Activated naive CD4-positive, alpha-beta T cell treated with anti-CD3 and anti-CD28 coated beads, Interleukin-2, amount 50 U/mL, for 72 hours (primary cell): Measurements from ENCODE around the gene FAM237B. TPM values are rescaled to one million over a fixed set of nuclear protein-coding genes. Genes with fewer than 3 reads are reported as not detected.

Experiments used
- ATAC-seq, 2 donors: fragments of 150-1000 bp; cut with Tn5 transposase; 2 replicates each; pipeline ENCODE4 v1.10.0; 2021; ENCODE audit warnings: mild to moderate bottlenecking in 2 of 2, moderate library complexity in 2 of 2
- DNase-seq, 2 donors: peaks; one replicate each; pipeline ENCODE4 v3.0.0; 2021 to 2022; ENCODE audit warnings: low spot score in 2 of 2
- H3K27ac Mint-ChIP-seq, 2 donors: one replicate each; pipeline ENCODE4 v1.8.0; 2022; ENCODE audit warnings: mild to moderate bottlenecking in 2 of 2, mixed read lengths in 2 of 2
- H3K36me3 Mint-ChIP-seq, 2 donors: one replicate each; pipeline ENCODE4 v1.8.0; 2022; ENCODE audit warnings: mixed read lengths in 2 of 2
- H3K9me3 Mint-ChIP-seq, 2 donors: one replicate each; pipeline ENCODE4 v1.8.0; 2022; ENCODE audit warnings: mixed read lengths in 2 of 2
- total RNA-seq, 2 donors: library from RNA; stranded (reverse); gene quantifications; one replicate each; pipeline ENCODE4 v1.2.3, GENCODE V29; 2022

The FAM237B gene
- total RNA-seq, 2 donors from 2014 or later = not detected

GRCh38 chr7:90312745-90313144, 8.4 kb downstream of the FAM237B start:
- Mint-ChIP-seq H3K27ac (no peak overlapping the region), H3K9me3 (no peaks in the 10 kb centered on the region), H3K36me3 (no peaks in the 10 kb centered on the region)
- DNase-seq (no peak), ATAC-seq (no peak)

- DNase-seq = no peak
- Mint-ChIP-seq H3K27ac (no peak overlapping the region), H3K9me3 (no peaks in the 10 kb centered on the region), H3K36me3 (no peaks in the 10 kb centered on the region)
- no peak for ATAC-seq
Observed at GRCh38 chr7:90311175-90311574, 9.9 kb downstream of the FAM237B start.

GRCh38 chr7:90309872-90310271, 11.2 kb downstream of the FAM237B start:
- Mint-ChIP-seq H3K27ac (no peak overlapping the region), H3K9me3 (no peaks in the 10 kb centered on the region), H3K36me3 (no peaks in the 10 kb centered on the region)
- DNase-seq = no peak
- ATAC-seq = no peak

GRCh38 chr7:90303241-90303640, 17.9 kb downstream of the FAM237B start:
- no peaks in the 10 kb centered on the region for H3K36me3 Mint-ChIP-seq
- no peak for DNase-seq
- H3K9me3 Mint-ChIP-seq = no peaks in the 10 kb centered on the region
- no peak for ATAC-seq
- H3K27ac Mint-ChIP-seq = no peak overlapping the region

GRCh38 chr7:90298145-90299038, 22.7 kb downstream of the FAM237B start:
- Mint-ChIP-seq H3K9me3 (peaks cover 0 to 3% of the 10 kb centered on the region in 2 donors), H3K36me3 (peaks cover 3 to 4% of the 10 kb centered on the region in 2 donors), H3K27ac (no peak overlapping the region)
- DNase-seq (no peak), ATAC-seq (peak; percentile 59 to 77)

GRCh38 chr7:90290244-90291113, 30.6 kb downstream of the FAM237B start:
- H3K9me3 Mint-ChIP-seq = peaks cover 0 to 4% of the 10 kb centered on the region in 2 donors
- no peak overlapping the region for H3K27ac Mint-ChIP-seq
- DNase-seq (no peak), ATAC-seq (no peak)
- peaks cover 7 to 11% of the 10 kb centered on the region in 2 donors for H3K36me3 Mint-ChIP-seq

- ATAC-seq = no peak
- Mint-ChIP-seq H3K36me3 (peaks cover under 1 to 6% of the 10 kb centered on the region in 2 donors), H3K27ac (no peak overlapping the region), H3K9me3 (no peaks in the 10 kb centered on the region)
- DNase-seq = no peak
Observed at GRCh38 chr7:90288154-90288553, 33.0 kb downstream of the FAM237B start.

- no peak for ATAC-seq
- Mint-ChIP-seq H3K27ac (no peak overlapping the region), H3K36me3 (no peaks in the 10 kb centered on the region)
Observed at GRCh38 chr7:90276033-90276728, 44.9 kb downstream of the FAM237B start.

GRCh38 chr7:90274161-90274560, 46.9 kb downstream of the FAM237B start:
- ATAC-seq (no peak), DNase-seq (no peak)
- H3K36me3 Mint-ChIP-seq = no peaks in the 10 kb centered on the region
- H3K27ac Mint-ChIP-seq = no peak overlapping the region
- no peaks in the 10 kb centered on the region for H3K9me3 Mint-ChIP-seq

More at GRCh38 chr7:90276033-90276728, 44.9 kb downstream of the FAM237B start:
- DNase-seq = no peak
- H3K9me3 Mint-ChIP-seq = no peaks in the 10 kb centered on the region

- DNase-seq = no peak
- Mint-ChIP-seq H3K27ac (no peak overlapping the region), H3K36me3 (no peaks in the 10 kb centered on the region), H3K9me3 (no peaks in the 10 kb centered on the region)
- ATAC-seq = no peak
Observed at GRCh38 chr7:90272242-90272641, 48.9 kb downstream of the FAM237B start.

- ATAC-seq = no peak
- Mint-ChIP-seq H3K27ac (no peak overlapping the region), H3K36me3 (no peaks in the 10 kb centered on the region), H3K9me3 (no peaks in the 10 kb centered on the region)
- no peak for DNase-seq
Observed at GRCh38 chr7:90271753-90272152, 49.4 kb downstream of the FAM237B start.

GRCh38 chr7:90270431-90271178, 50.5 kb downstream of the FAM237B start:
- Mint-ChIP-seq H3K9me3 (no peaks in the 10 kb centered on the region), H3K27ac (no peak overlapping the region), H3K36me3 (no peaks in the 10 kb centered on the region)
- DNase-seq (no peak), ATAC-seq (no peak)

GRCh38 chr7:90269163-90269562, 51.9 kb downstream of the FAM237B start:
- no peak for ATAC-seq
- H3K9me3 Mint-ChIP-seq = no peaks in the 10 kb centered on the region
- H3K36me3 Mint-ChIP-seq = no peaks in the 10 kb centered on the region
- H3K27ac Mint-ChIP-seq = no peak overlapping the region
- no peak for DNase-seq

GRCh38 chr7:90267263-90267858, 53.7 kb downstream of the FAM237B start:
- Mint-ChIP-seq H3K36me3 (no peaks in the 10 kb centered on the region), H3K27ac (no peak overlapping the region)
- no peak for ATAC-seq

GRCh38 chr7:90266808-90267207, 54.3 kb downstream of the FAM237B start:
- Mint-ChIP-seq H3K36me3 (no peaks in the 10 kb centered on the region), H3K27ac (no peak overlapping the region), H3K9me3 (no peaks in the 10 kb centered on the region)
- ATAC-seq (no peak), DNase-seq (no peak)

More at GRCh38 chr7:90267263-90267858, 53.7 kb downstream of the FAM237B start:
- no peak for DNase-seq
- H3K9me3 Mint-ChIP-seq = no peaks in the 10 kb centered on the region
